ENCODE measurements around the gene ZNF791.
"Not testable (repeated sequence)": the region's sequence is repeated elsewhere in the genome, so short reads cannot be mapped to it uniquely, and the experiment has no call there.

The ZNF791 gene

DNA sequence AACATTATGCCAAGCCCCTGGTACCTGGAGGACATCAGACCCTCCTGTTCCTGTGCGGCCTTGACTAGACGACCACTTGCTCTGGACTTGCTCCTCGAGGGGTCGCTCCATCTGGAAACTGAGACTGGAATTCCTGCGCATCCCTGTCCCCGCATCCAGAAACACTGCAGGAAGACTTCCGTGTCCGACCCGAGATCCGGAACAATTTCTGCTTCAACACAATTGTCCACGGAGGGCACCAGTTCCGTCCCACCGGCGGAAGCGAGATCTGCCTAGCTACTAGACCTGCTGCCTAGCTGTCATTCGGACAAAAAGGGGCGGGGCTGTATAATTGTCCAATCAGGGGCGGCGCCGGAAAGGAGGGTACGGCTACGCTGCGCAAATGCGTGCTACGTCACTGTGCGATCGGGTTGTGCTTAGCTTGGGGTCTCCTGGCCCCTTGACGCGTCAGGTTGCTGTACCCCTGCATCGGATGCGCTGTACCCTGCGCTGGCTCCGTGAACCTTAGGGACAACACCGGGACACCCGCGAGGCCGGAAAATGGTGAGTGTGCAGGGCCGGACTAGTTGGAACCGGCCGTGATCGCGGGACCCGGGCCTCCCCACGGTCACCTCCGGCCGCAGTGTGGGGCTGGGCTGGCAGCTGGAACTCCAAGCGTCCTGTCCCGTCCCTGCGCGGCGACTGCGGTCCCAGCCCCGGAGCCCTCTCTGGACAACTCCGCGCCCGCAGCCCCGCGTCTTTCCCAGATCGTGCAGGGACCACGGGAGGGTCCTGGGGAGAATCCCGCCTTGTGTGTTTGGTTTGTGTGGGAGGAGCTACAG is at the start of gene ZNF791, which contains the start of gene ZNF490:
TSS of gene ZNF791 (plus strand) at position 381 of the 821 bp plus-strand sequence. CDS start at position 541, 160 bp downstream.
TSS of gene ZNF490 (minus strand) at position 274 of the 821 bp plus-strand sequence. CDS start at position 141, 133 bp downstream.
- peak; percentile 96 for DNase-seq

DNA sequence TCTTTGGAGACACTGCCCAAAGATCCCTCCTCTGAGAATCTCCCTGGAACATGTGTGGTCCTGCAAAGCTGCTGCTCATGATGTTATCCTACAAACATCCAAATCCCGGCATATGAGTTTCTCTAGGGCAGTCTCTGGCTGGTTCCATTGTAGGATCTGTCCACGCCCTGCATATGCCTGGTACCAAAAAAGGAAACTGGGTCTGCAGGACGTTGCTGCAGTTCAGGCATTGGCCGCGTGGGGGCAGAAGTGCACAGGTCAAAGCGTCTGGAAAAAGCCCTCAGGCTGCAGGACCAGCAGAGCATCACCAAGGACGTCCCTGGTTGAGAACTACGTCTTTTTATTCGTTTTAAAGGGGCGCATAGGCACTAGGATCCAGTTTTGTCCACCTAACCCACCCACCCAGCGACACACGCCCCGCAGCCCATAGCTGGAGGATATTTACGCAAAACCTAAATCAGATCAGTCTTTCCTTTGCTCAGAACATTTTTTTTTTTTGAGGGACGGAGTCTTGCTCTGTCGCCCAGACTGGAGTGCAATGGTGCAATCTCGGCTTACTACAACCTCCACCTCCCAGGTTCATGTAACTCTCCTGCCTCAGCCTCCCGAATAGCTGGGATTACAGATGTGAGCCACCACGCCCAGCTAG is 46.6 kb upstream of the ZNF791 start:
- peak; percentile 81 for DNase-seq

DNA sequence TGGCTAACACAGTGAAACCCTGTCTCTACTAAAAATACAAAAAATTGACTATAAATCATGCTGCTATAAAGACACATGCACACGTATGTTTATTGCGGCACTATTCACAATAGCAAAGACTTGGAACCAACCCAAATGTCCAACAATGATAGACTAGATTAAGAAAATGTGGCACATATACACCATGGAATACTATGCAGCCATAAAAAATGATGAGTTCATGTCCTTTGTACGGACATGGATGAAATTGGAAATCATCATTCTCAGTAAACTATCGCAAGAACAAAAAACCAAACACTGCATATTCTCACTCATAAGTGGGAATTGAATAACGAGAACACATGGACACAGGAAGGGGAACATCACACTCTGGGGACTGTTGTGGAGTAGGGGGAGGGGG is 44.3 kb upstream of the ZNF791 start:
- not testable (repeated sequence) for DNase-seq

DNA sequence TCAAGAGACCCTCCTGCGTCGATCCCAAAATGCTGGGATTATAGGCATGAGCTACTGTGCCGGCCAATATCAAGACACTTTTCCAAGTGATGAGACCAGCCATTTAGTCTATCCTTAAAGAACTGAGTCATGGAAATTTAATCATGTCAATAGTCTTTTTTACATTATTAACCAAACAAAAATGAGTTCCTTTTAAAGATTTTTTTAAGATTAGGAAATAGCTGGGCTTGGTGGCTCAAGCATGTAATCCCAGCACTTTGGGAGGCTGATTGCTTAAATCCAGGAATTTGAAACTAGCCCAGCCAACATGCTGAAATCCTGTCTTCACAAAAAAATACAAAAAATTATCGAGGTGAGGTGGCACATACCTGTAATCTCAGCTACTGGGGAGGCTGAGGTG is 42.8 kb upstream of the ZNF791 start:
- peak; percentile 2 for DNase-seq

DNA sequence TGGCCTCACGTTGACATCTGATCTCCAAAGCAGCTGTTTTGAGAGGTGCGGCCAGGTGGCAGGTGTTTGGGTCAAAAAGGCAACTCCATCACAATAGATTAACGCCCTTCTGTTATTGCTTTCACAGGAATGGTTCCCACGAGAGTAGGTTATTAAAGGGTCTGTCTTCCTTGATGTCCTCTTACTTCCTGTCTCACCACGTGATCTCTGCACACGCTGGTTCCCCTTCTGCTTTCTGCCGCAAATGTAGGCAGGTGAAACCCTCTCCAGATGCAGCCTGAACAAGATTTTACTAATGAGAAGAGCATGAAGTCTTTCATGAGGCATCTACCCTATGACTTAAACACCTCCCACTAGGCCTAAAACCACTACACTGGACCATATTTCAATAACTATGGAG is 36.7 kb upstream of the ZNF791 start:
- DNase-seq, result no peak

DNA sequence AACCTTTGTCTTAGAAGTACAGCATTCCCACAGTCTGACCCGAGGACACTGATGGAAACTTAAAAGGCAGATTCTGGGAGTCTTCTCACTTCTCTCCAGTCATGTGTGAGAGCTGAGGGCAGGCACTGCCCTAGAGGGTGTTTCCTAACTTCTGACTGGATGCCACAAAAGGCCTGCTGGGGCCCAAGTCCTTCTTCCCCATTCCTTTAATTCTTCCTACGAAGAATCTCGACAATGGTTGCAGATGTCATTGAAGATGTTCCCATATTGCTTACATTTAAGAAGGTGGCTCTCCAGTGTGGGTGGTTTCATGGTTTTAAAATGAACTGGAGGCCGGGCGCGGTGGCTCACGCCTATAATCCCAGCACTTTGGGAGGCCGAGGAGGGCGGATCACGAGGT is 32.1 kb upstream of the ZNF791 start:
- DNase-seq, result no peak

DNA sequence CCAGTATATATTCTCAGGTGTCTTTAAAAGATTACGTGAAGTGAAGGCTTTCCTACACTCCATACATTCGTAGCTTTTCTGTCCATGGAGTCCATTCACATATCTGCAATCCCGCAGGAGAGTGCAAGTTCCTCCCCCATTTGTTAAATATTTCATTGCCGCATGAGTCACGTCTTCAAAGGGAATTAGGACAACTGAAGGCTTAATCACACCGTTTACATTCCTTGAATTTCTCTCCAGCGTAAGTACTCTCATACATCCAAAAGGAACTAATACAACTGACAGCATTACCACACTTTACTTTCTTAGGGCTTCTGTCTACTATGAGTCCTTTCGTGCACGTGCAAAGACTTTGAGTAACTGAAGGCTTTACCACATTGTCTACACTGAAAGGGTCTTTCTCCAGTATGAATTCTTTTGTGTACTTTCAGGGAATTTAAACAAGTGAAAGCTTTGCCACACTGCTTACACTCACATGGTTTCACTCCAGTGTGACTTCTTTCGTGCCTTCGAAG is 30.5 kb upstream of the ZNF791 start:
- DNase-seq, result peak; percentile 84

DNA sequence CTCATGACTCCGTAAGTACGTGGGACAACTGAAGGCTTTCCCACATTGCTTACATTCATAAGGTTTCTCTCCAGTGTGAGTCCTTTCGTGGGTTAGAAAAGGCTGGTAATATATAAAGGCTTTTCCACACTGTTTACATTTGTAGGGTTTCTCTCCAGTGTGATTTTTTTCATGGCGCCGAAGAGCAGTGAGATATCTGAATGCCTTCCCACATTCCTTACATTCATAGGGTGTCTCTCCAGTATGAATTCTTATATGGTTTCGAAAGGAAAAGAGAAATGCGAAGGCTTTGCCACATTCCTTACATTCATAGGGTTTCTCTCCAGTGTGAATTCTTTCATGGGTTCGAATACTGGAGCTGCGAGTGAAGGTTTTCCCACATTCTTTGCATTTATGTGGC is 29.6 kb upstream of the ZNF791 start:
- DNase-seq, result no peak

DNA sequence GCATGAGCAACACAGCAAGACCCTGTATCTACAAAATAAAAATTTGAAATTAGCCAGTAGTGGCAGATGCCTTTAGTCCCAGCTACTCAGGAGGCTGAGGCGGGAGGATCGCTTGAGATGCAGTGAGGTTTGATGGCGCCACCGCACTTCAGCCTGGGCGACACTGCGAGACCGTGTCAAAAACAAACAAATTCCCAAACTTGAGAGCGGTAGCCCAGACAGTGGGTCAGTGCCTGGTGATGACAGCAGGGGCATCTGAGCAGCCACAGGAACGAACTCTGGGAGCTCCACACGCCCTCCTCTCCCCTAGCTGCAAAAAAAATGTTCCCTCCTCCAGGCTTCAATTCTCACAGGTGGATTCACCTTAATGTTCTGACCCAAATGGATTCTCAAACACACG is 14.2 kb upstream of the ZNF791 start:
- no peak for DNase-seq

DNA sequence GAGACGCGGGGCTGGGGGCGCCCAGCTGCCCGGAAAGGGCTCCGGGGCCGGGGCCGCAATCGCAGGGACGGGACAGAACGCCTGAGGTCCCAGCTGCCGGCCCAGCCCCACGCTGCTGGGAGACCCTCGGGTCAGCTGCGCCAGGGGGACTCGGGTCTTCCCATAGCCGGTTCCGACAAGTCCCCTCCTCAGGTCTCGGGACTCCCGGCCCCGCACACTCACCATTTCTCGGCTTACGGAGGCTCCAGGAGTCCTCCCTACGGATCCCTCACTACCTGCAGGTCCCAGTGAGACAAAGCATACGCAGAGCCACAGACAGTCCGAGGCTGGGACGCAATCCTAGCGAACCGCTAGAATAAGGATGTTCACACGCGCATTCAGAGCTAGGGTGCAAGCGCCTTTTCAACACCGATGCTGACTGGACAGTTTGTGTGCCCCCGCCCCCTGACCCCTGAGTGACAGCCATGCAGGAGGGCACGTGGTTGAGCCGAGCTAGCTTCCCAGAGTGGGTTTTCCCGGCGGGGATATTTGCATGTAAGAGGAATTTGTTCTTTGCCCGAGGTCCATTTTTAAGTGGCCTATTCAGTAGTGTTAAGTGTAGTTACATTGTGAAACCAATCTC is 13.7 kb upstream of the ZNF791 start:
- no peak for DNase-seq

DNA sequence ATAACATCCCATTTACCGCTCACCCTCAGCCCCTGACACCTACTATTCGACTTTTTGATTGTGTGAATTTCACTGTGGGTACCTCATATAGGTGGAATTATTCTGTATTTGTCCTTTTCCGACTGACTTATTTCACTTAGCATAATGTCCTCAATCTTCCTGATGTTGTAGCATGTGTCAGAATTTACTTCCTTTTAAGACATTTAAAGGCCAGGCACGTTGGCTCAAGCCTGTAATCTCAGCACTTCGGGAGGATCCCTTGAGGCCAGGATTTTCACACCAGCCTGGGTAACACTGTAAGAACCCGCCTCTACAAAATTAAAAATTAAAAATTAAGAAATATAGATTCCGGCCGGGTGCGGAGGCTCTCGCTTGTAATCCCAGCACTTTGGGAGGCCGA is 13.1 kb upstream of the ZNF791 start:
- DNase-seq, result no peak

DNA sequence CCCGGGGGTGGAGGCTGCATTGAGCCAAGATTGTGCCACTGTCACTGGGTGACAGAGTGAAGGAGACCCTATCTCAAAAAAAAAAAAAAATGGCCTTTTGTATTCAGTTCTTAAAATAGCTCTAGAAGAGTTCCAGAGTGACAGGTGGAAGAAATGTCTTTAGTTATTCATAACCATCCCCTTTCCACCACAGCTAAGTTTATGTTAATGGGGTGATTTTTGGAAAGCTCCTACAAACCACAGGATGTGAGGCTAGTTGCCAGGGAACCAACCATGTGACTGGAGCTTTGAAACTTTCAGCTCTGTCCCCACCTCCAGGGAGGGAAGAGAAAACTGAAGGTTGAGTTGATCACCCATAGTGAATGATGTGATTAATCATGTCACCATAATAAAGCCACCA is 7.0 kb upstream of the ZNF791 start:
- DNase-seq, result peak; percentile 54

DNA sequence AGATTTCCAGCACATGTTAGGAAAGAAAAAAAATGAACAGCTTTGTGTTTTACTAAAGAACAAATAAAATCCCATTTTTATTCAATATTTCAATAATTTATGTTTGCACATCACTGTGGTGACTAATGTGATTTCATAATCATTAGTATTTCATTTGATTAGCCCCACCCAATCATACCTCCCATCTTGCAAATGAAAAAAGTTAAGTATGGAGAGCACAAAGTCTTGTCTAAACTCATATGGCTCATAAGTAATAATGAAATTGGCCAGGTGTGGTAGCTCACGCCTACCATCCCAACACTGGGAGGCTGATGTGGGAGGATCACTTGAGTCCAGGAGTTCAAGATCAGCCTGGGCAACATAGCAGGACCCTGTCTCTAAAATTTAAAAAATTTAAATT is 3.9 kb upstream of the ZNF791 start:
- DNase-seq, result no peak

DNA sequence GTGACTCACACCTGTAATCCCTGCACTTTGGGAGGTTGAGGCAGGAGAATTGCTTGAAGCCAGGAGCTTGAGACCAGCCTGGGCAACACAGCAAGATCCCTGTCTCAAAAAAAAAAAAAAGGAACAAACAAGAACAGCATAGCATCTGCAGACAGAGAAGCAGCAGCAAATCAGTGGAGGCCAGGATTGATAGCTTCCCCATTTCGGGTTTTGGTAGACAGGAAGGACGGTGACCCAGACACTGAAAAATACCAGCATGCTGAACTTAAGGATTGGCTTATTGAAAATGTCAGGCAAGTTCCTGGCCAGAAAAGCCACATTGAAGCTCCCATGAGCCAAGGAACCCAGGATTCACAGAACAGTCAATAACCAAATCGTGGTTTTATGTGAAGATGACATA is 3.1 kb upstream of the ZNF791 start:
- DNase-seq, result no peak

DNA sequence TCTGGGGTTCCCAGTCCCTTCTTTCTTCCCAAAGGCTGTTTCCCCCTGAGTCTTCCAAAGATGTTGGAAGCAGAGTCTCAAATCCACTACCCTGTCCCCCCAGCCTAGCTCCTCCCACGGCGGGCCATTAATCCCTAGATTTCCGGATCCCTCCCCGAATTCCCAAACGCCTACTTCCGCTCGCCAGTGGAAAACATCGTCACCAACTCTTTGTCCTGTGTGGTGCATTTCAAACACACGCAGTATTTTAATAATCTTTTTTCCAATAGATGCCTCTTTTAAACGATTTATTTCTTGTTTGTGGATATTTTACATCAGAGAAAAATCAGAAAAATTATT is 610 bp downstream of the ZNF791 start:
- DNase-seq, result peak; percentile 78

DNA sequence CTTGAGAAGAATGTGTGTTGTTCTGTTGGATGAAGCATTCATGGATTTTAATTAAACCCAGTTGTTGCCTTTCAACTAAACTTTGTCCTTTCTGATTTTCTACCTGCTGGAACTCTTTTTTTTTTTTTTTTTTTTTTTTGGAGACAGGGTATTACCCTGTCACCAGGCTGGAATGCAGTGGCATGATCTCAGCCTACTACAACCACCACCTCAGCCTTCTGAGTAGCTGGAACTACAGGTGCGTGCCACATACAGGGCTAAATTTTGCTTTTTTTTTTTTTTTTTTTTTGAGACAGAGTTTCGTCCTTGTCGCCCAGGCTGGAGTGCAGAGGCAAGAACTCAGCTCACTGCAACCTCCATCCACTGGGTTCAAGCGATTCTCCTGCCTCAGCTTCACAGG is 6.9 kb downstream of the ZNF791 start:
- DNase-seq, result no peak

DNA sequence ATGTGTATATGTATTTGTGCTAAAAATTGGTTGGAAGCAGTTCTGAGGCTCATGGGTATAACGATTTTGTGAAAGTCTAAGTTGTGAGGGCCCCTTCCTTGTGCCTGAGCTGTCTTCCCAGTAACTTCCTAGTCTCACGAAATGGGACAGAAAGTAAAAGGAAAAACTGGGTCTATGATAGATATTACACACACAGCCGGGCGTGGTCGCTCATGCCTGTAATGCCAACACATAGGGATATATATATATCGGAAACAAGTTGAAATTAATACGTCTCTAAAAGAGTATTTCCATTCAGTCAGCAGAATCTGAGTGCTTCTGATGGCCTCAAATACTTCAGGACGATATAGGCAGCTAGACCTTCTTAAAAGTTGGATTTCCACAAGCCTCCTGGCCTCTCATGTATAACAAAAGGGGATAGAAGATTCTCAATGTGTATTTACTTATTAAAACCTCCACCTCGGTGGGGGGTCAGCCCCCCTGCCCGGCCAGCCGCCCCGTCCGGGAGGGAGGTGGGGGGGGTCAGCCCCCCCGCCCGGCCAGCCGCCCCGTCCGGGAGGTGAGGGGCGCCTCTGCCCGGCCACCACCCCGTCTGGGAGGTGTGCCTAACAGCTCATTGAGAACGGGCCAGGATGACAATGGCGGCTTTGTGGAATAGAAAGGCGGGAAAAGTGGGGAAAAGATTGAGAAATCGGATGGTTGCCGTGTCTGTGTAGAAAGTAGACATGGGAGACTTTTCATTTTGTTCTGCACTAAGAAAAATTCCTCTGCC is 10.7 kb downstream of the ZNF791 start:
- not testable (repeated sequence) for DNase-seq

DNA sequence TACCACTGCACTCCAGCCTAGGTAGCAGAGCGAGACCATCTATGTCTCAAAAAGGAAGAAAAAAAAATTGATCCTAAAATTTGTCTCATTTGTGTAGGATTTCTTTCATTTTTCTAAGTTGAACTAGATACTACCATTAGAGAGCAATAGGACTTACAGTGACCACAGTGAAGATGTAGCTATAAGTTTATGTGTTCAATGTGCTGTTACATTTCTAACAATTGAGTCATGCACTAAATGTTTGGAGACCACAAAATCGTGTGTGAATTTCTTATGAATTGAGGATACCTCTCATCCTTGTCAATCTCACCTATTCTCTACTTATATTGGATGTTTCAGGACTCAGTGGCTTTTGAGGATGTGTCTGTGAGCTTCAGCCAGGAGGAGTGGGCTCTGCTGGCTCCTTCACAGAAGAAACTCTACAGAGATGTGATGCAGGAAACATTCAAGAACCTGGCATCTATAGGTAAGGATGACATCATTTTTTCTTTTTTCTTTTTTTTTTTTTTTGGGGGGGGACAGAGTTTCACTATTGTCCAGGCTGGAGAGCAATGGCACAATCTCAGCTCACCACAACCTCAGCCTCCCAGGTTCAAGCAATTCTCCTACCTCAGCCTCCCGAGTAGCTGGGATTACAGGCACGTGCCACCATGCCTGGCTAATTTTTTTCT is 12.8 kb downstream of the ZNF791 start:
- DNase-seq, result no peak

DNA sequence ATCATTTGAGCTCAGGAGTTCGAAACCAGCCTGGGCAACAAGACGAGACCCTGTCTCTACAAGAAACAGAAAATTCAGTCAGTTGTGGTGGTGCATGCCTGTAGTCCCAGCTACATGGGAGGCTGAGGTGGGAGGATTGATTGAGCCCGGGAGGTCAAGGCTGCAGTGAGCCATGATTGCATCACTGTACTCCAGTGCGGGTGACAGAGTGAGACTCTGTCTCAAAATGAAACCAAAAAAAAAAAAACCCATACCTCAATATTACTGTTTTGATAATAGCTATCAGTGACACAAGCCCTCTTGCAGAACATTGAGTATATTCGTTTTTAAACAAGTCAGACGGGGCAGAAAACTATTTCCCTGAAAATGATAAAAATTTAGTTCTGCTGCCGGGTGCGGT is 16.2 kb downstream of the ZNF791 start:
- DNase-seq, result no peak

DNA sequence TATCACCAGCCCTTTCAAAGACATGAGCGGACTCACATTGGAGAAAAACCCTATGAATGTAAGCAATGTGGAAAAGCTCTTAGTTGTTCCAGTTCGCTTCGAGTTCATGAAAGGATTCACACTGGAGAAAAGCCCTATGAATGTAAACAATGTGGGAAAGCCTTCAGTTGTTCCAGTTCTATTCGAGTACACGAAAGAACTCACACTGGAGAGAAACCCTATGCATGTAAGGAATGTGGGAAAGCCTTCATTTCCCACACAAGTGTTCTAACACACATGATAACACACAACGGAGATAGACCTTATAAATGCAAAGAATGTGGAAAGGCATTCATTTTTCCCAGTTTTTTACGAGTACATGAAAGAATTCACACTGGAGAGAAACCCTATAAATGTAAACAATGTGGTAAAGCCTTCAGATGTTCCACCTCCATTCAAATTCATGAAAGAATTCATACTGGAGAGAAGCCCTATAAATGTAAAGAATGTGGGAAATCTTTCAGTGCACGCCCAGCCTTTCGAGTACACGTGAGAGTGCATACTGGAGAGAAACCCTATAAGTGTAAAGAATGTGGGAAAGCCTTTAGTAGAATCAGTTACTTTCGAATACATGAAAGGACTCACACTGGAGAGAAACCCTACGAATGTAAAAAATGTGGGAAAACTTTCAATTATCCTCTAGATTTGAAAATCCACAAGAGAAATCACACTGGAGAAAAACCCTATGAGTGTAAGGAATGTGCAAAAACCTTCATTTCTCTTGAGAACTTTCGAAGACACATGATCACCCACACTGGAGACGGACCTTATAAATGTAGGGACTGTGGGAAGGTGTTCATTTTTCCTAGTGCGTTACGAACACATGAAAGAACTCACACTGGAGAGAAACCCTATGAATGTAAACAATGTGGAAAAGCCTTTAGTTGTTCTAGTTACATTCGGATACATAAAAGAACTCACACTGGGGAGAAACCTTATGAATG is 17.6 kb downstream of the ZNF791 start:
- DNase-seq, result no peak

DNA sequence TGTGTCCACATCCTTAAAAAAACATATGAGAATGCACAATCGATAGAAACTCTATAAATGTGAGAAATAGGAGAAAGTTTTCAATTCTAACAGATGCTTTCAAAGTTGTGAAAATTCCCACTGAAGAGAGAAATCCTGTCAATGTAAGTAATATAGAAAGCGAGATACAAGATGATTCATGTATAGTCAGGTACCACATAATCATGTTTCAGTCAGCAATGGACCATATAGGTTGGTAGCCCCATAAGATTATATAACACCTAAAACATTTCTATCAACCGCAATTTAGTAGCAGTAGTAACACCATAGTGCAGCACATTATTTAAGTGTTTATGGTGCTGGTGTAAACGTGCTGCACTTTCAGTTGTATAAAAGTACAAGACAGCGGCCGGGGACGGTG is 18.5 kb downstream of the ZNF791 start:
- no peak for DNase-seq
